Hepatocyte (in vitro differentiated cells): ENCODE data around the gene EXOC2. TPM values are rescaled to one million over a fixed set of nuclear protein-coding genes. Genes with fewer than 3 reads are reported as not detected.

Source experiments
- DNase-seq: peaks from one replicate; pipeline ENCODE4 v3.0.0-alpha.2; 2016; ENCODE audit warnings: low spot score
- H2AFZ ChIP-seq: fragments of 200-600 bp; sonication (generic); 2 replicates; pipeline ENCODE4 v1.6.0; 2016; ENCODE audit warnings: antibody characterized with exemption, mild to moderate bottlenecking
- H3K27ac ChIP-seq: fragments of 200-600 bp; sonication (generic); 2 replicates; pipeline ENCODE4 v1.5.1; 2016; ENCODE audit warnings: mild to moderate bottlenecking
- H3K27me3 ChIP-seq: fragments of 200-600 bp; sonication (generic); 2 replicates; pipeline ENCODE4 v1.6.1; 2016
- H3K36me3 ChIP-seq: fragments of 200-600 bp; sonication (generic); replicated peaks from 2 replicates; pipeline ENCODE4 v1.5.1; 2016; ENCODE audit warnings: low read depth; ENCODE audit not compliant: insufficient read depth
- H3K4me1 ChIP-seq: fragments of 200-600 bp; sonication (generic); 2 replicates; pipeline ENCODE4 v1.5.1; 2016; ENCODE audit warnings: mild to moderate bottlenecking, moderate library complexity; ENCODE audit not compliant: insufficient read depth
- H3K4me2 ChIP-seq: fragments of 200-600 bp; sonication (generic); 2 replicates; pipeline ENCODE4 v1.6.0; 2016
- H3K4me3 ChIP-seq: fragments of 200-600 bp; sonication (generic); 2 replicates; pipeline ENCODE4 v1.5.1; 2016; ENCODE audit warnings: mild to moderate bottlenecking
- H3K79me2 ChIP-seq: fragments of 200-600 bp; sonication (generic); 2 replicates; pipeline ENCODE4 v1.6.0; 2017; ENCODE audit warnings: mild to moderate bottlenecking
- H3K9me2 ChIP-seq: fragments of 200-600 bp; sonication (generic); replicated peaks from 2 replicates; pipeline ENCODE4 v1.6.0; 2017; ENCODE audit warnings: mild to moderate bottlenecking; ENCODE audit not compliant: insufficient read depth
- H3K9me3 ChIP-seq: fragments of 200-600 bp; sonication (generic); 2 replicates; pipeline ENCODE4 v1.5.1; 2016; ENCODE audit warnings: low read depth, mild to moderate bottlenecking
- H4K20me1 ChIP-seq: fragments of 200-600 bp; sonication (generic); 2 replicates; pipeline ENCODE4 v1.6.0; 2016; ENCODE audit warnings: mild to moderate bottlenecking; ENCODE audit not compliant: insufficient read depth, poor library complexity, severe bottlenecking
- CTCF ChIP-seq: fragments of 200-600 bp; sonication (generic); IDR thresholded peaks from 2 replicates; pipeline ENCODE4 v1.5.1; 2016; ENCODE audit warnings: antibody characterized with exemption, mild to moderate bottlenecking; ENCODE audit not compliant: poor library complexity
- EZH2 ChIP-seq: fragments of 200-600 bp; sonication (generic); IDR thresholded peaks from 2 replicates; pipeline ENCODE4 v1.6.1; 2016; ENCODE audit warnings: antibody characterized with exemption, mild to moderate bottlenecking, borderline replicate concordance
- EZH2phosphoT487 ChIP-seq: fragments of 200-600 bp; sonication (generic); IDR thresholded peaks from one replicate; pipeline ENCODE4 v1.6.1; 2018; ENCODE audit warnings: antibody characterized with exemption, mild to moderate bottlenecking, low read depth, moderate library complexity; ENCODE audit not compliant: unreplicated experiment, severe bottlenecking
- WGBS: methylation state at CpG from one replicate; pipeline ENCODE4 v1.1.6; 2016; ENCODE audit warnings: low lambda C conversion rate; ENCODE audit errors: missing lambda C conversion rate; 5-methylcytosine and 5-hydroxymethylcytosine counted together
- polyA plus RNA-seq: library from polyadenylated mRNA; unstranded; fragments of >200 nt; fragmentation: Nextera tagmentation; extraction: Ambion mirVana; gene quantifications from 2 replicates; pipeline ENCODE4 v1.2.1, GENCODE V29; 2016
- total RNA-seq: library from RNA; depleted of rRNA; stranded (reverse); fragments of >200 nt; gene quantifications from 2 replicates; pipeline ENCODE4 v1.2.3, GENCODE V29; 2014

EXOC2 gene
- total and polyA plus RNA-seq, 2 experiments from 2014 or later: 15.4 to 27.0 TPM

- Histone ChIP-seq H3K36me3 (no peaks in the 10 kb centered on the region), H3K4me3 (no peak overlapping the region), H3K9me2 (no peaks in the 10 kb centered on the region), H4K20me1 (no peaks in the 10 kb centered on the region), H2AFZ (no peak overlapping the region), H3K79me2 (no peaks in the 10 kb centered on the region), H3K4me1 (no peaks in the 10 kb centered on the region), H3K27me3 (peaks cover 20% of the 10 kb centered on the region), H3K9me3 (no peaks in the 10 kb centered on the region), H3K27ac (no peak overlapping the region), H3K4me2 (no peak overlapping the region)
- no peak for DNase-seq
- 65% methylated on average over 3 of the region's 3 CpGs for WGBS
- no peak for TF ChIP-seq EZH2phosphoT487
- no peak for TF ChIP-seq CTCF
- no peak for TF ChIP-seq EZH2
Measured at GRCh38 chr6:727856-728255, 34.9 kb upstream of the EXOC2 start.

- H3K79me2 ChIP-seq: no peaks in the 10 kb centered on the region
- no peak for DNase-seq
- H3K9me3 ChIP-seq: no peaks in the 10 kb centered on the region
- WGBS: 87% methylated on average over 3 of the region's 3 CpGs
- H3K9me2 ChIP-seq: no peaks in the 10 kb centered on the region
- no peak overlapping the region for H3K4me2 ChIP-seq
- no peaks in the 10 kb centered on the region for H3K4me1 ChIP-seq
- no peaks in the 10 kb centered on the region for H4K20me1 ChIP-seq
- H2AFZ ChIP-seq: no peak overlapping the region
- TF ChIP-seq EZH2phosphoT487 (no peak), EZH2 (no peak), CTCF (no peak)
- no peak overlapping the region for H3K4me3 ChIP-seq
- H3K27ac ChIP-seq: no peak overlapping the region
- H3K27me3 ChIP-seq: peaks cover 4% of the 10 kb centered on the region
- no peaks in the 10 kb centered on the region for H3K36me3 ChIP-seq
Measured at GRCh38 chr6:723540-723939, 30.6 kb upstream of the EXOC2 start.

GRCh38 chr6:722608-723007 is 29.7 kb upstream of the EXOC2 start:
- Histone ChIP-seq H3K4me2 (peak overlapping the region; percentile 13), H3K4me1 (no peaks in the 10 kb centered on the region), H4K20me1 (no peaks in the 10 kb centered on the region), H3K27ac (peak overlapping the region; percentile 7), H3K36me3 (no peaks in the 10 kb centered on the region), H3K4me3 (no peak overlapping the region), H3K27me3 (peaks cover 4% of the 10 kb centered on the region), H3K79me2 (no peaks in the 10 kb centered on the region), H3K9me2 (no peaks in the 10 kb centered on the region), H3K9me3 (no peaks in the 10 kb centered on the region), H2AFZ (no peak overlapping the region)
- no peak for TF ChIP-seq EZH2
- WGBS: 79% methylated on average over 4 of the region's 4 CpGs
- no peak for DNase-seq

- Histone ChIP-seq H4K20me1 (no peaks in the 10 kb centered on the region), H3K9me3 (no peaks in the 10 kb centered on the region), H3K36me3 (no peaks in the 10 kb centered on the region), H3K4me1 (no peaks in the 10 kb centered on the region), H2AFZ (no peak overlapping the region), H3K4me3 (no peak overlapping the region), H3K27me3 (peaks cover 4% of the 10 kb centered on the region), H3K9me2 (no peaks in the 10 kb centered on the region), H3K27ac (peak overlapping the region; percentile 3), H3K4me2 (peak overlapping the region; percentile 13), H3K79me2 (no peaks in the 10 kb centered on the region)
- WGBS: 7% methylated on average over 11 of the region's 11 CpGs
- TF ChIP-seq EZH2 (no peak), CTCF (peak; percentile 95)
- peak; percentile 93 for DNase-seq
Measured at GRCh38 chr6:722077-722524, 29.2 kb upstream of the EXOC2 start.
